IMR-90 (cell line): ENCODE data around the gene MCF2L. TPM values are rescaled to one million over a fixed set of nuclear protein-coding genes. Genes with fewer than 3 reads are reported as not detected.

Experiments
- ATAC-seq: fragments of 200-7000 bp; cut with Tn5 transposase; 2 replicates; pipeline ENCODE4 v1.9.1; 2020; ENCODE audit warnings: low read depth, mild to moderate bottlenecking, moderate library complexity
- BruUV-seq: library from RNA; stranded (reverse); fragments of 400-500 nt; replicated peaks from 2 replicates; lab custom pipeline; 2021; lab: Mats Ljungman, UMichigan
- CTCF ChIA-PET: fragments of 300-600 bp; formaldehyde crosslinking; extraction: SDS; loops from one replicate; lab custom pipeline; 2021; ENCODE audit warnings: antibody characterized with exemption; lab: Yijun Ruan, JAX
- POLR2A ChIA-PET: fragments of 300-600 bp; sonication (Branson Sonifier 250); formaldehyde crosslinking; loops from one replicate; lab custom pipeline; 2022; ENCODE audit warnings: antibody characterized with exemption; ENCODE audit not compliant: unreplicated experiment; lab: Charles Lee
- DNase-seq: peaks from one replicate; pipeline ENCODE4 v3.0.0; 2013
- H2AFZ ChIP-seq: replicated peaks from 2 replicates; pipeline ENCODE3; 2013; ENCODE audit warnings: low read length, mild to moderate bottlenecking; ENCODE audit not compliant: poor library complexity
- H2AK5ac ChIP-seq: 2 replicates; pipeline ENCODE4 v1.6.1; 2013; ENCODE audit warnings: low read depth, low read length, inconsistent platforms
- H2AK9ac ChIP-seq: replicated peaks from 2 replicates; pipeline ENCODE3; 2013; ENCODE audit warnings: mild to moderate bottlenecking, low read depth, low read length, moderate library complexity; ENCODE audit not compliant: poor library complexity
- H2BK120ac ChIP-seq: 2 replicates; pipeline ENCODE4 v1.6.1; 2013; ENCODE audit warnings: low read depth, low read length, inconsistent platforms
- H2BK15ac ChIP-seq: 3 replicates; pipeline ENCODE4 v1.6.1; 2013; ENCODE audit warnings: low read depth, low read length, inconsistent platforms
- H2BK20ac ChIP-seq: 2 replicates; pipeline ENCODE4 v1.6.1; 2013; ENCODE audit warnings: low read depth, mild to moderate bottlenecking, inconsistent platforms, low read length, moderate library complexity
- H2BK5ac ChIP-seq: 2 replicates; pipeline ENCODE4 v1.6.1; 2013; ENCODE audit warnings: mild to moderate bottlenecking, low read depth, low read length, inconsistent platforms; ENCODE audit not compliant: poor library complexity, severe bottlenecking
- H3K14ac ChIP-seq: replicated peaks from 2 replicates; pipeline ENCODE4 v1.6.1; 2013; ENCODE audit warnings: low read depth, low read length, inconsistent platforms
- H3K18ac ChIP-seq: 2 replicates; pipeline ENCODE4 v1.6.1; 2013; ENCODE audit warnings: low read depth, low read length, control low read depth
- H3K23ac ChIP-seq: 2 replicates; pipeline ENCODE4 v1.6.1; 2013; ENCODE audit warnings: low read depth, low read length, inconsistent platforms
- H3K27ac ChIP-seq: 2 replicates; pipeline ENCODE4 v1.5.1; 2013; ENCODE audit warnings: mild to moderate bottlenecking, control low read depth, low read length; ENCODE audit not compliant: insufficient read depth
- H3K27me3 ChIP-seq: 2 replicates; pipeline ENCODE4 v1.6.1; 2013; ENCODE audit warnings: low read length; ENCODE audit not compliant: control insufficient read depth, insufficient read depth
- H3K36me3 ChIP-seq: 2 replicates; pipeline ENCODE4 v1.6.1; 2013; ENCODE audit warnings: low read length, mixed read lengths; ENCODE audit not compliant: control insufficient read depth, insufficient read depth
- H3K4ac ChIP-seq: 2 replicates; pipeline ENCODE4 v1.6.1; 2013; ENCODE audit warnings: low read depth, low read length, inconsistent platforms
- H3K4me1 ChIP-seq: 2 replicates; pipeline ENCODE4 v1.6.1; 2013; ENCODE audit warnings: low read length, mixed read lengths; ENCODE audit not compliant: control insufficient read depth, insufficient read depth
- H3K4me2 ChIP-seq: 2 replicates; pipeline ENCODE4 v1.6.1; 2013; ENCODE audit warnings: low read depth, mild to moderate bottlenecking, control low read depth, low read length, moderate library complexity
- H3K4me3 ChIP-seq: 2 replicates; pipeline ENCODE4 v1.5.1; 2013; ENCODE audit warnings: low read depth, mild to moderate bottlenecking, control low read depth, low read length, moderate library complexity; ENCODE audit not compliant: insufficient read depth
- H3K56ac ChIP-seq: 2 replicates; pipeline ENCODE4 v1.6.1; 2013; ENCODE audit warnings: low read length, inconsistent platforms; ENCODE audit not compliant: insufficient read depth; ENCODE audit errors: extremely low read depth
- H3K79me1 ChIP-seq, 2 experiments: 2 replicates each; pipeline ENCODE4 v1.6.1; 2013; ENCODE audit warnings: low read length in 2 of 2, inconsistent platforms in 1 of 2, low read depth in 1 of 2
- H3K9ac ChIP-seq: 2 replicates; pipeline ENCODE4 v1.6.1; 2013; ENCODE audit warnings: low read depth, low read length, control low read depth
- H3K9me1 ChIP-seq: 2 replicates; pipeline ENCODE4 v1.6.1; 2013; ENCODE audit warnings: low read length, inconsistent platforms; ENCODE audit not compliant: insufficient read depth
- H3K9me3 ChIP-seq: 2 replicates; pipeline ENCODE4 v1.6.1; 2013; ENCODE audit warnings: low read length; ENCODE audit not compliant: control insufficient read depth, insufficient read depth
- H4K20me1 ChIP-seq: 2 replicates; pipeline ENCODE4 v1.6.1; 2013; ENCODE audit warnings: low read length, inconsistent platforms; ENCODE audit not compliant: insufficient read depth
- H4K5ac ChIP-seq: 2 replicates; pipeline ENCODE4 v1.6.1; 2013; ENCODE audit warnings: mild to moderate bottlenecking, low read depth, low read length, control low read depth
- H4K8ac ChIP-seq, 2 experiments: 2 replicates each; pipeline ENCODE4 v1.6.1; 2013; ENCODE audit warnings: low read depth in 2 of 2, low read length in 2 of 2, control low read depth in 1 of 2, inconsistent platforms in 1 of 2
- H4K91ac ChIP-seq: 2 replicates; pipeline ENCODE4 v1.6.1; 2013; ENCODE audit warnings: low read depth, low read length, inconsistent platforms; ENCODE audit not compliant: insufficient read depth
- BHLHE40 ChIP-seq: fragments of 150-350 bp; IDR thresholded peaks from 2 replicates; pipeline ENCODE4 v1.6.1; 2016; ENCODE audit warnings: mild to moderate bottlenecking, low read depth, low read length
- FOS ChIP-seq: fragments of 150-350 bp; IDR thresholded peaks from 2 replicates; pipeline ENCODE4 v1.6.1; 2016; ENCODE audit warnings: low read depth, low read length
- MAFK ChIP-seq: IDR thresholded peaks from 2 replicates; pipeline ENCODE4 v1.6.1; 2012; ENCODE audit warnings: low read depth, low read length, improper control_type of control experiment
- MXI1 ChIP-seq: IDR thresholded peaks from 2 replicates; pipeline ENCODE4 v1.6.1; 2012; ENCODE audit warnings: low read depth, mild to moderate bottlenecking, low read length, moderate library complexity, borderline replicate concordance
- NFE2L2 ChIP-seq: fragments of 150-350 bp; IDR thresholded peaks from 2 replicates; pipeline ENCODE4 v1.6.1; 2016; ENCODE audit warnings: low read depth, mild to moderate bottlenecking, low read length
- RCOR1 ChIP-seq: IDR thresholded peaks from 2 replicates; pipeline ENCODE4 v1.6.1; 2012; ENCODE audit warnings: mild to moderate bottlenecking, low read length, improper control_type of control experiment; ENCODE audit not compliant: insufficient replicate concordance
- RFX5 ChIP-seq: IDR thresholded peaks from 2 replicates; pipeline ENCODE4 v1.8.0; 2012; ENCODE audit warnings: low read depth, mild to moderate bottlenecking, low read length, moderate library complexity
- USF2 ChIP-seq: fragments of 150-350 bp; IDR thresholded peaks from 2 replicates; pipeline ENCODE4 v1.6.1; 2017; ENCODE audit warnings: mild to moderate bottlenecking, antibody characterized with exemption, low read length, low read depth
- WGBS, 2 experiments: methylation state at CpG; one replicate each; pipeline versions ENCODE4 v1.1.5 to v1.1.7; 2013; ENCODE audit warnings: missing lambda C conversion rate in 2 of 2; ENCODE audit not compliant: insufficient read length in 1 of 2; ENCODE audit errors: extremely low coverage in 2 of 2; 5-methylcytosine and 5-hydroxymethylcytosine counted together
- dilution Hi-C: fragments of 300-500 bp; cut with HindIII; formaldehyde crosslinking; loops from one replicate; pipeline ENCODE4 v1.14.3; 2018; ENCODE audit warnings: low sequenced_read_pairs; ENCODE audit not compliant: unreplicated experiment
- in situ Hi-C: fragments of 300-500 bp; cut with MboI; formaldehyde crosslinking; loops from 3 replicates; pipeline ENCODE4 v1.14.3; 2019; ENCODE audit warnings: low sequenced_read_pairs, inconsistent platforms, mixed read lengths
- intact Hi-C: fragments of 100-400 bp; cut with micrococcal nuclease; formaldehyde crosslinking; loops from 2 replicates; pipeline ENCODE4 v1.10.0; 2022
- polyA plus RNA-seq, 3 experiments: library from polyadenylated mRNA; depleted of rRNA; stranded (reverse); fragments of >200 nt; gene quantifications; 2 replicates each; pipeline ENCODE4 v1.2.3, GENCODE V29; 2012; ENCODE audit warnings: low replicate concordance in 1 of 3
- total RNA-seq: library from RNA; depleted of rRNA; stranded (reverse); fragments of >200 nt; gene quantifications from 2 replicates; pipeline ENCODE4 v1.2.3, GENCODE V29; 2012

The MCF2L gene
- total and polyA plus RNA-seq, 2 of the 4 experiments (the other 2 are of a cell fraction) = 0.18 TPM; not detected in 1

DNA sequence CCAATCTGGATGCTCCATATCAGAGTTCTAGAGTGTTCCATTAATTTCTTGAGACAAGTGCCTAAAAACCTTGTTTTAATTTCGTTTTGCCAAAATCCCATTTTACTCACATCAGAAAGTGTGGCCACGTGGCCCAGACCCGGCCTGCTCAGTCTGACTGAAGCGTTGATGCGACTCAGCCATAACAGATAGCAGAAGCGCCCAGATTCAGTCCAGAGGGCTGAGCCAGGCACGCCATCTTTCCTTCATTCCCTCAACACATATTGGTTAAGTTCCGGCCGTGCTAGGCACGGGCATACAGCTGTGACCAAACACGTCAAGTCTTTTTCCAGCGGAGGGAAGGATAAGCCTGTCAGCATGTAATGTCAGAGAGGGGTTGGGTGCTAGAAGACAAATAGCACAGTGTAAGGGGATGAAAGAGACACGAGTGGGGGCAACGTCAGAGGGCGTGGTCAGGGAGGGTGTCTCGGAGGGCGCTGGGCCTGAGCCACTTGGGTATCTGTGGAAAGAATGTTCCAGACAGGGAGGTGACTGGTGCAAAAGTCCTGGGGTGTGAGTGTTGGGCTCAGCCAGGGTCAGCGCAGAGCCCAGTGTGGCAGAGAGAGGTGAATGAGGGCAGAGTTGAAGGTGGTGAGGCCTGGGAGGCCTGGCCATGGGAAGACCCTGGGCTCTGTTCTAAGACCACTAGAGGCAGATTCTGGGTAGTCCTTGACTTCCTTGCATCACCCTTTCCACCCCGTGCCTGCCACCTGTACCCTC, 156.7 kb downstream of the MCF2L start:
- POLR2A ChIA-PET = no interaction called here
- H3K9me3 ChIP-seq = no peaks in the 10 kb centered on the region
- H3K56ac ChIP-seq = no peak overlapping the region
- no peak overlapping the region for H2BK5ac ChIP-seq
- DNase-seq (no peak), ATAC-seq (no peak)
- no peak overlapping the region for H4K5ac ChIP-seq
- H3K27ac ChIP-seq = no peak overlapping the region
- H3K36me3 ChIP-seq = no peaks in the 10 kb centered on the region
- intact Hi-C loops (no loop called here), in situ Hi-C loops (no loop called here), dilution Hi-C loops (no loop called here)
- no peak overlapping the region for H2AFZ ChIP-seq
- no peaks in the 10 kb centered on the region for H3K79me1 ChIP-seq
- H3K9me1 ChIP-seq = peaks cover 6% of the 10 kb centered on the region; the same call in 1 of the 2 replicates
- H2BK120ac ChIP-seq = no peak overlapping the region
- no peak overlapping the region for H4K8ac ChIP-seq
- peaks cover 9% of the 10 kb centered on the region; the same call in 1 of the 2 replicates for H3K27me3 ChIP-seq
- 76% methylated on average over 9 of the region's 19 CpGs; no CpG with 5 or more reads in 1 of the 2 experiments for WGBS, 2 experiments
- CTCF ChIA-PET = no interaction called here
- no peak overlapping the region for H3K4me2 ChIP-seq
- no peak overlapping the region for H4K91ac ChIP-seq
- H3K18ac ChIP-seq = no peak overlapping the region
- H3K4ac ChIP-seq = no peak overlapping the region
- H2BK20ac ChIP-seq = no peak overlapping the region
- no peak overlapping the region for H3K9ac ChIP-seq
- H4K20me1 ChIP-seq = no peaks in the 10 kb centered on the region
- H3K4me3 ChIP-seq = no peak overlapping the region
- H2AK5ac ChIP-seq = no peak overlapping the region
- no peak overlapping the region for H3K14ac ChIP-seq
- H2AK9ac ChIP-seq = no peak overlapping the region
- TF ChIP-seq RFX5 (no peak), NFE2L2 (no peak), USF2 (no peak), FOS (no peak), BHLHE40 (no peak), RCOR1 (no peak), MAFK (no peak), MXI1 (no peak)
- peaks cover 3% of the 10 kb centered on the region; the same call in 1 of the 2 replicates for H3K4me1 ChIP-seq
- no TSS peak for BruUV-seq
- H3K23ac ChIP-seq = no peak overlapping the region
- H2BK15ac ChIP-seq = no peak overlapping the region
